Left cardiac atrium (tissue), 4 donors: ENCODE data around the gene DPEP2. TPM values are rescaled to one million over a fixed set of nuclear protein-coding genes. Genes with fewer than 3 reads are reported as not detected.
A peak's percentile ranks its signal among the peaks of the same experiment; 100 is the strongest.
"Not testable (repeated sequence)": the region's sequence is repeated elsewhere in the genome, so short reads cannot be mapped to it uniquely, and the experiment has no call there.

Experiments used
- ATAC-seq, 2 donors: fragments of 200-7000 bp; cut with Tn5 transposase; one replicate each; pipeline ENCODE4 v1.9.1; 2020; ENCODE audit warnings: mild to moderate bottlenecking in 2 of 2, moderate library complexity in 2 of 2
- DNase-seq: peaks from one replicate; pipeline ENCODE4 v3.0.0-alpha.2; 2020
- intact Hi-C, 2 donors: fragments of 100-400 bp; cut with DNase I; formaldehyde crosslinking; loops; one replicate each; pipeline versions ENCODE4 v1.14.1 to v1.15.1; 2022 to 2023
- long read RNA-seq: library from polyadenylated mRNA; unstranded; transcript quantifications from one replicate; pipeline ENCODE4 v2.0.0, GENCODE V29; 2021
- total RNA-seq, 2 donors: library from RNA; stranded (reverse); fragmentation: NEBNext Ultra II Directional; extraction: Animal tissue kit (Norgen Biotek cat#: 25700); gene quantifications; one replicate each; pipeline ENCODE4 v1.2.1, GENCODE V29; 2021
- donor health status: DM: no; HTN: yes; CAD: no.
- donor health status: DM: no; HTN: yes; CAD: no; lungs with severe emphysema.
- donor health status: DM: yes; HTN: yes; CAD: no.
- donor health status: Dilated cardiomyopathy.

Gene DPEP2
- 1 to 10 TPM; 1.1 to 2.7 TPM for total RNA-seq
- long read RNA-seq, partial matches to known transcripts, result 0 of 2 reads
- long read RNA-seq, other reads (novel, unspliced or antisense), result 2 of 2 reads

GRCh38 chr16:67998779-67999688, at the start of gene DPEP2:
TSS of gene DPEP2 (minus strand) at chr16:67999484. CDS start at chr16:67993212, 6,272 bp downstream.
- ATAC-seq, result peak; percentile 55 to 80
- intact Hi-C loops, DNase-seq: not testable (repeated sequence)

GRCh38 chr16:68047987-68048386, 48.7 kb upstream of the DPEP2 start:
- DNase-seq (no peak), ATAC-seq (no peak)
- intact Hi-C loops, result loop anchor here in 1 of 2 donors (10.0 kb wide), 1 partner anchor 233 kb away; no protein-coding TSS in a partner anchor

- ATAC-seq (no peak), DNase-seq (no peak)
- intact Hi-C loops, result loop anchor here in 1 of 2 donors (10.0 kb wide), 1 partner anchor 231 kb away; no protein-coding TSS in a partner anchor
Observed at GRCh38 chr16:68046106-68046505, 46.8 kb upstream of the DPEP2 start.

- intact Hi-C loops, result loop anchor here (2.0 to 10.0 kb wide), 4 partner anchors 49 to 227 kb away; partner anchors contain the start of gene NRN1L (in 1 of the 2)
- ATAC-seq (no peak), DNase-seq (no peak)
Observed at GRCh38 chr16:68041783-68042182, 42.5 kb upstream of the DPEP2 start.

GRCh38 chr16:68040506-68041288, 41.4 kb upstream of the DPEP2 start:
- ATAC-seq (peak; percentile 95 to 96), DNase-seq (peak; percentile 86)
- intact Hi-C loops, result loop anchor here (2.0 to 10.0 kb wide), 4 partner anchors 48 to 226 kb away; partner anchors contain the start of gene NRN1L (in 1 of the 2)

- ATAC-seq (no peak), DNase-seq (no peak)
- intact Hi-C loops, result no loop called here
Observed at GRCh38 chr16:68037841-68038597, 38.7 kb upstream of the DPEP2 start.

GRCh38 chr16:68035227-68035626, 35.9 kb upstream of the DPEP2 start:
- no peak for ATAC-seq
- no peak for DNase-seq
- intact Hi-C loops, result no loop called here

- ATAC-seq, result no peak
- no peak for DNase-seq
- intact Hi-C loops, result no loop called here
Observed at GRCh38 chr16:68033101-68033500, 33.8 kb upstream of the DPEP2 start.

GRCh38 chr16:68031951-68032350, 32.7 kb upstream of the DPEP2 start:
- DNase-seq, result no peak
- intact Hi-C loops, result no loop called here
- ATAC-seq, result peak in 1 of 2 donors; percentile 24

GRCh38 chr16:68030108-68030507, 30.8 kb upstream of the DPEP2 start:
- intact Hi-C loops, result not testable (repeated sequence)
- peak in 1 of 2 donors; percentile 70 for ATAC-seq
- peak; percentile 42 for DNase-seq

- DNase-seq, result no peak
- no peak for ATAC-seq
- intact Hi-C loops, result no loop called here
Observed at GRCh38 chr16:68028996-68029395, 29.7 kb upstream of the DPEP2 start.

GRCh38 chr16:68022728-68023537, 23.6 kb upstream of the DPEP2 start, which contains the start of the genes DDX28 and DUS2:
TSS of gene DDX28 (minus strand) at chr16:68023232. CDS start at chr16:68023202, 30 bp downstream.
TSS of gene DUS2 (plus strand) at chr16:68023284. CDS start at chr16:68038024, 14,740 bp downstream.
- intact Hi-C loops, result no loop called here
- ATAC-seq (peak; percentile 98 to 99), DNase-seq (peak; percentile 93)

- intact Hi-C loops, result no loop called here
- ATAC-seq (peak in 1 of 2 donors; percentile 4), DNase-seq (no peak)
Observed at GRCh38 chr16:68022278-68022727, 23.0 kb upstream of the DPEP2 start.

- no peak for DNase-seq
- ATAC-seq, result no peak
- intact Hi-C loops, result no loop called here
Observed at GRCh38 chr16:68021490-68021889, 22.2 kb upstream of the DPEP2 start.

- DNase-seq (no peak), ATAC-seq (no peak)
- intact Hi-C loops, result no loop called here
Observed at GRCh38 chr16:68019167-68019680, 19.9 kb upstream of the DPEP2 start.

GRCh38 chr16:68015681-68016080, 16.4 kb upstream of the DPEP2 start, which contains the start of gene DPEP2NB:
TSS of gene DPEP2NB (minus strand) at chr16:68015911. CDS start at chr16:68015770, 141 bp downstream.
- DNase-seq (no peak), ATAC-seq (no peak)
- intact Hi-C loops, result no loop called here

- ATAC-seq (no peak), DNase-seq (no peak)
- intact Hi-C loops, result no loop called here
Observed at GRCh38 chr16:68013440-68013839, 14.2 kb upstream of the DPEP2 start.
